Esophagus (tissue), 2 donors: ENCODE results near the gene DPF1. TPM values are rescaled to one million over a fixed set of nuclear protein-coding genes. Genes with fewer than 3 reads are reported as not detected.
"Not testable (repeated sequence)": the region's sequence is repeated elsewhere in the genome, so short reads cannot be mapped to it uniquely, and the experiment has no call there.

Experiments
- H3K27ac ChIP-seq, 2 donors: one replicate each; pipeline ENCODE4 v1.5.1; 2013; ENCODE audit warnings: low read depth in 2 of 2, mild to moderate bottlenecking in 2 of 2, inconsistent platforms in 1 of 2, low read length in 1 of 2, moderate library complexity in 1 of 2
- H3K27me3 ChIP-seq, 2 donors: one replicate each; pipeline ENCODE4 v1.6.1; 2013; ENCODE audit warnings: low read length in 2 of 2, control low read depth in 1 of 2, mild to moderate bottlenecking in 1 of 2; ENCODE audit not compliant: insufficient read depth in 2 of 2, control insufficient read depth in 1 of 2
- H3K36me3 ChIP-seq, 2 donors: one replicate each; pipeline ENCODE4 v1.6.1; 2013; ENCODE audit warnings: low read length in 1 of 2; ENCODE audit not compliant: control insufficient read depth in 2 of 2, insufficient read depth in 2 of 2
- H3K4me1 ChIP-seq, 2 donors: one replicate each; pipeline ENCODE4 v1.6.1; 2013; ENCODE audit warnings: low read length in 1 of 2; ENCODE audit not compliant: control insufficient read depth in 2 of 2, insufficient read depth in 2 of 2
- H3K4me3 ChIP-seq, 2 donors: one replicate each; pipeline ENCODE4 v1.5.1; 2013; ENCODE audit warnings: low read length in 2 of 2, mild to moderate bottlenecking in 2 of 2, low read depth in 1 of 2, moderate library complexity in 1 of 2
- H3K9me3 ChIP-seq, 2 donors: one replicate each; pipeline ENCODE4 v1.6.1; 2013; ENCODE audit warnings: mild to moderate bottlenecking in 2 of 2, low read depth in 1 of 2, low read length in 1 of 2, moderate library complexity in 1 of 2; ENCODE audit not compliant: control insufficient read depth in 2 of 2, insufficient read depth in 1 of 2
- WGBS, 2 donors: extraction: QIAGEN DNeasy Blood & Tissue Kit; methylation state at CpG; one replicate each; pipeline ENCODE4 v1.1.7; 2013; 5-methylcytosine and 5-hydroxymethylcytosine counted together
- polyA plus RNA-seq, 2 donors: library from polyadenylated mRNA; stranded (reverse); fragments of 200-250 nt; gene quantifications; one replicate each; pipeline ENCODE4 v1.2.3, GENCODE V29; 2013
- donor health status: healthy with polysubstance abuse.
- donor health status: Bipolar disorder and iron deficiency.

DPF1 gene
- polyA plus RNA-seq, 2 donors, result 0.06 to 0.08 TPM

GRCh38 chr19:38264486-38265212 is 40.6 kb upstream of the DPF1 start, which contains the start of gene SPINT2:
Gene SPINT2 (plus strand): TSS chr19:38264573. CDS start chr19:38264893, 320 bp downstream.
- no peaks in the 10 kb centered on the region for H3K27me3 ChIP-seq
- H3K27ac ChIP-seq, result peak within 1 kb of the TSS; percentile 95 to 96
- no peaks in the 10 kb centered on the region for H3K9me3 ChIP-seq
- no peaks in the 10 kb centered on the region for H3K36me3 ChIP-seq
- H3K4me1 ChIP-seq, result peaks cover 2 to 16% of the 10 kb centered on the region in 2 donors
- peak within 1 kb of the TSS; percentile 91 to 95 for H3K4me3 ChIP-seq
- WGBS, 2 donors, result 5 to 7% methylated on average over 72 to 78 of the region's 78 CpGs

GRCh38 chr19:38263689-38264485 is 39.9 kb upstream of the DPF1 start:
- H3K27me3 ChIP-seq, result no peaks in the 10 kb centered on the region
- 8 to 10% methylated on average over 32 to 34 of the region's 34 CpGs for WGBS, 2 donors
- peak overlapping the region; percentile 95 to 96 for H3K27ac ChIP-seq
- H3K36me3 ChIP-seq, result no peaks in the 10 kb centered on the region
- peak overlapping the region; percentile 91 to 95 for H3K4me3 ChIP-seq
- H3K9me3 ChIP-seq, result no peaks in the 10 kb centered on the region
- peaks cover 2 to 16% of the 10 kb centered on the region in 2 donors for H3K4me1 ChIP-seq

- WGBS, 2 donors, result 90 to 91% methylated on average over 7 of the region's 7 CpGs
- Histone ChIP-seq H3K4me3 (no peak overlapping the region), H3K9me3 (no peaks in the 10 kb centered on the region), H3K36me3 (no peaks in the 10 kb centered on the region), H3K27ac (no peak overlapping the region), H3K27me3 (no peaks in the 10 kb centered on the region), H3K4me1 (peaks cover 2 to 11% of the 10 kb centered on the region in 2 donors)
Measured at GRCh38 chr19:38262585-38263268, 38.7 kb upstream of the DPF1 start.

- not testable (repeated sequence) for H3K27me3 ChIP-seq, H3K4me1 ChIP-seq, H3K27ac ChIP-seq, H3K4me3 ChIP-seq, H3K9me3 ChIP-seq, H3K36me3 ChIP-seq
- 94% methylated on average over 10 to 12 of the region's 12 CpGs for WGBS, 2 donors
Measured at GRCh38 chr19:38261942-38262341, 37.9 kb upstream of the DPF1 start.

GRCh38 chr19:38255383-38256014 is 31.5 kb upstream of the DPF1 start:
- Histone ChIP-seq H3K36me3 (no peaks in the 10 kb centered on the region), H3K4me3 (peak overlapping the region; percentile 22 to 50), H3K9me3 (no peaks in the 10 kb centered on the region), H3K27ac (peak overlapping the region; percentile 18 to 65), H3K27me3 (no peaks in the 10 kb centered on the region), H3K4me1 (peaks cover 2 to 12% of the 10 kb centered on the region in 2 donors)
- 55 to 56% methylated on average over 17 of the region's 17 CpGs for WGBS, 2 donors

- no peak overlapping the region for H3K4me3 ChIP-seq
- no peaks in the 10 kb centered on the region for H3K9me3 ChIP-seq
- no peaks in the 10 kb centered on the region for H3K36me3 ChIP-seq
- 77 to 79% methylated on average over 5 of the region's 5 CpGs for WGBS, 2 donors
- peaks cover 2 to 12% of the 10 kb centered on the region in 2 donors for H3K4me1 ChIP-seq
- H3K27me3 ChIP-seq, result no peaks in the 10 kb centered on the region
- H3K27ac ChIP-seq, result peak overlapping the region; percentile 83 to 84
Measured at GRCh38 chr19:38253788-38254187, 29.8 kb upstream of the DPF1 start.

- H3K27me3 ChIP-seq, result no peaks in the 10 kb centered on the region
- H3K36me3 ChIP-seq, result no peaks in the 10 kb centered on the region
- 33 to 52% methylated on average over 21 of the region's 21 CpGs for WGBS, 2 donors
- no peaks in the 10 kb centered on the region for H3K9me3 ChIP-seq
- H3K4me3 ChIP-seq, result peak overlapping the region; percentile 28 to 40
- peak overlapping the region; percentile 83 to 84 for H3K27ac ChIP-seq
- peaks cover 2 to 12% of the 10 kb centered on the region in 2 donors for H3K4me1 ChIP-seq
Measured at GRCh38 chr19:38252941-38253691, 29.1 kb upstream of the DPF1 start.

GRCh38 chr19:38252385-38252784 is 28.4 kb upstream of the DPF1 start:
- peak overlapping the region; percentile 83 to 84 for H3K27ac ChIP-seq
- H3K9me3 ChIP-seq, result no peaks in the 10 kb centered on the region
- no peaks in the 10 kb centered on the region for H3K36me3 ChIP-seq
- 80 to 81% methylated on average over 5 of the region's 5 CpGs for WGBS, 2 donors
- no peaks in the 10 kb centered on the region for H3K27me3 ChIP-seq
- peaks cover 2 to 12% of the 10 kb centered on the region in 2 donors for H3K4me1 ChIP-seq
- peak overlapping the region; percentile 28 to 40 for H3K4me3 ChIP-seq
